GM21723 (cell line): ENCODE measurements around the gene HAPLN2.

Experiments used
- ATAC-seq: cut with Tn5 transposase; IDR thresholded peaks from one replicate; pipeline ENCODE4 v1.9.1; 2021; ENCODE audit warnings: mild to moderate bottlenecking, moderate library complexity; ENCODE audit not compliant: unreplicated experiment

The HAPLN2 gene

DNA sequence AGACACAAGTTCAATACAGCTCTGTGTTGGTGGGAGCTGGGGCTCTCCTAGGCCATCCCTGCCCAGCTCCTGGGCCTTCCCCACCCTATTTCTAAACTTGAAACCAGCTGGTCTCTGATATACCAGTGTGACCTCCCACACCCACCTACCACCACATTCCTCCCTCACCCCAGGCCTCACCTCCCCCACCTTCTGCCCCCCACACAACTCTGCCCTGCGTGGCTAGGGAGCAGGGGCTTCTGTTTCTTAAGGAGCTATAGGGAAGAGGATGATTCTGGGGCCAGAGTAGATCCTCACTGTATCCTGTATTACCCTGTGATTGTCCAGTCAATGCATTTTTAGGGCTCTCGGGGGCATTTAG, 41.5 kb downstream of the HAPLN2 start:
- peak; percentile 12 for ATAC-seq

DNA sequence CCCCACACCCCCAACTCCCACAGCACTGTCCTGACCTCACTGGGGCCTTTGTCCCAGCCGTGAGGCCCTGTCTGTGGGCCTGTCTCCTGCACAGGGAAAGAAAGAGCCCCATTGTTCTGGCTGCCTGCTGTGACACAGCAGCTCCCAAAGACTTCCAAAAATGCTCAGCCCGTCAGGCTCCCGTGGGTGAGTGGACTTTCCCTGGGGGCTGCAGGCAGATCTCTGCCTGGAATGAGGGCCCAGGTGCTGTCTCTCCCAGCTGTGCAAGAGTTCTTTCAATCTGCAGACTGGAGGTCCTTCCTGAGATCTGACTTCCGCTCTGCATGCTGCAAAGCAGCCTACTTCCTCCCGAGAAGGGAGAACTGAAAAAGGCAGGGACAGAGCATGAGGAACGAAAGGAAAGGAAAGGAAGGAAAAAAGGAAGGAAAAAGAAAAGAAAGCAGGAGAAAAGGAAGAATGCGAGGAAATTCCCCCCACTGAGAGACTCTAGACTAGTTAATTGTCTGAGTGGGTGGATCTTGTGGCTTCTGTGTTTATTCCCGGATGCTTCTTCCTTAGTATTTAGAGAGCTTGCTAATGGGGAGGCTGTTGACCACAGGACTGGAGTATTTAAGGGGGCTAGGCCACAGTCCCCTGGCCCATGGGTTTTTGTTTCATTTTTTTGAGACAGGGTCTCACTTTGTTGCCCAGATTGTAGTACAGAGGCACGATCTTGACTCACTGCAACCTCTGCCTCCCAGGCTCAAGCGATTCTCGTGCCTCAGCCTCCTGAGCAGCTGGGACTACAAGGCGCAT, 43.0 kb downstream of the HAPLN2 start:
- ATAC-seq, result no peak

DNA sequence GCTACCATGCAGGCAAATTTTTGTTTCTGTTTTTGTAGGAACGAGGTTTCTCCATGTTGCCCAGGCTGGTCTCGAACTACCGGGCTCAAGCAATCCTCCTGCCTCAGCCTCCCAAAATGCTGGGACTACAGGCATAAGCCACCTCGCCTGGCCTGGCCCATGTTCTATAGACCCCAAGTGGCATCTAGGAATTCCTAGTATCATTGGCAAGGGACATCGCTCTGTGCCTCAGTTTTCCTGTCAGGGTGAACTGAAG, 43.5 kb downstream of the HAPLN2 start:
- no peak for ATAC-seq

DNA sequence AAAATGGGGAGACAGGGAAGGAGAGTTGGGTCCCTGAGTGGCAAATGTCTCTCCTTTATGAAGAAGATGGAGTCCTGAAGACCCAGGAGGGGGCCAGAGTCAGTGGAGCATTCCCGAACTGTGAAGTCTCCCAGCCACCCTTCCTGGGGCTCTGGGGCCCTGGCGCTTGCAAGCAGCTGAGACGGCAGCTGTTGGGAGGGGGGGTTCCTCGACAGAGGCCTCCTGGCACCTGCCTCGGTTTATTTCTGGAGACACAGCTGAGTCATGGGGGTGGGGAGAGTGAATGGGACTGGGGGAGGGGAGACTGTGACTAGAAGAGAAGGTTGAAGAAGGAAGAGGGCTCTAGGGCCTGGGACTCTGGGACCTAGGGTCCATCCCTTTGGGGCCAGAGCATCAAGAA, 44.0 kb downstream of the HAPLN2 start:
- no peak for ATAC-seq

DNA sequence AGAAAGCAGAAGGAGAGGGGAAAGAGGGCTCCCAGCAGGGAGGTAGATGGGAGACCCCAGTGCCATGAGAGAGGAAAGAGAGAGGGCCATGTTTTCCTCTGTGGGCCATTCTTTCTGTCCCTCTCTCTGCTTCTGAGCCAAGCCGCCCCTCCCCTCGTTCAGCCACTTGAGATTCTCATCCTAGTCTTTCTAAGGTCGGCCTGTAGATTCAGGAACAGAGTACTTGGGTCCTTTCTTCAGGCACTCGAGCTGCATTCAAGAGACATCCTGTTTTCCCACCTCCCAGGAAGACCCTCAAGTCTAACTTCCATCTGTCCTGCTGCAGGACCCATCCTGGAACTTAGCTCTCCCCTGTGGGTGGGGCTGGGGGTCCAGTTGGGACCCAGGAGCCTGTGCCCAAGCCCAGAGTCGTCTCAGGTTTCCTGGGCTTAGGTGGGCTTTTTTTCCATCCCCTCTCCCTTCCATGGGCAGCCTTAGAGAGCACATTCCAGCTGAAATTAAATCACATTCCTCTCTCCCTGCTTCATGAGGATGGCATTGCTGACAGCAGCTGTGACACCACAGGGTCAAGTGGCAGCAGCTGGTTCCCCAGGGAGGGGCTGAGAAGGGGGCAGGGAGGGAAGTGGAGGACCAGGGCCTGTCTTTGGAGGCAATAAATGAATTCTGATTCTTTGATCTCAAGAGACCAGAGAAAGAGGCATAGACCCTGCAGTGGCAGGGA, 45.0 kb downstream of the HAPLN2 start:
- ATAC-seq, result no peak

DNA sequence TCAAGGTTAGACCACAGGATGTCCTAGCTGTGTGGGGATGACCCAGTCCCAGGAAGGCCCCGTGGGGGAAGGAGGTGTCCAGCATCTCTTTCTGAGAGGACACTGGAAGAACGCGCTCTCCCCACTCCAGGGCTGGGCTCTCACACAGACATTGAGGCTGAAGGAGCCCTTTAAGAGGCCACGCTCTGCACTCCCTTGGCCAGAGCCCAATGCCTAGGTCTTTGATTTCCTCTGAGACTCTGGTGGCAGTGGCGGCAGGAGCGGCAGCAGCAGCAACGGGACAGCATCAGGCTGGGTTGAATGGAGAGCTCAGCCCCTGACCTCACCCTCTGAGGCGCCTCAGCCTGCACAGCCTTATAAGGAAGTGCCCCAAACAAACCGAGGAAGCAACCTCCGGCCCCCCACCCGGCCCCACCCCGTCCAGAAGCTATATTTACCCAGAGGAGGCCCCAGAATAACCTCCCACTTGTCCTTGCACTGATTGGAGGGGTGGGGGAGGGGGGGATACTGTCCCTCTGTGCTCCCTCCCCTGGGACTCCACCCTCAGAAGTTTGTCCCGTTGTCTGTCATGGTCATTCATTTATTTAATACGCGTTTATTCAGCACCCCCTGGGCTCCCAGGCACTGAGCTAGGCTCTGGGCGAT, 45.7 kb downstream of the HAPLN2 start:
- ATAC-seq, result no peak

DNA sequence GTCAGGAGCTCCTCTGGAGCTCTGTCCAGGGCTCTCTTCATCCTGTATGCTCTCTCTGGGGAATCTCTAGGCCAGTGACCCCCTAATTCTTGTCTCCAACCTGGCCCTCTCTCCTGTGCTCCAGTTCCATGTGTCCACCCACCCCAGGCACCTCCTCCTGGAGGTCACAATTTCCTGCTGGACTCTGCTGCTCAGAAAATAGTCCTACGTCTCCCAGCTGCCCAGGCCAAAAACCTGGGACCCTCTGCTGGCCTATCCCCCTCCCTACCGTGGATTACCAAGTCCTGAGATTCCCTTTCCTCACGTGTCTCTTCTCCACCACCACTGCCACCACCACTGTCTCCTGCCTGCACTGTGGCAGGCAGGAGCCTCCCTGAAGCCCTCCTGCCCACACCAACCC, 46.3 kb downstream of the HAPLN2 start:
- ATAC-seq, result no peak

DNA sequence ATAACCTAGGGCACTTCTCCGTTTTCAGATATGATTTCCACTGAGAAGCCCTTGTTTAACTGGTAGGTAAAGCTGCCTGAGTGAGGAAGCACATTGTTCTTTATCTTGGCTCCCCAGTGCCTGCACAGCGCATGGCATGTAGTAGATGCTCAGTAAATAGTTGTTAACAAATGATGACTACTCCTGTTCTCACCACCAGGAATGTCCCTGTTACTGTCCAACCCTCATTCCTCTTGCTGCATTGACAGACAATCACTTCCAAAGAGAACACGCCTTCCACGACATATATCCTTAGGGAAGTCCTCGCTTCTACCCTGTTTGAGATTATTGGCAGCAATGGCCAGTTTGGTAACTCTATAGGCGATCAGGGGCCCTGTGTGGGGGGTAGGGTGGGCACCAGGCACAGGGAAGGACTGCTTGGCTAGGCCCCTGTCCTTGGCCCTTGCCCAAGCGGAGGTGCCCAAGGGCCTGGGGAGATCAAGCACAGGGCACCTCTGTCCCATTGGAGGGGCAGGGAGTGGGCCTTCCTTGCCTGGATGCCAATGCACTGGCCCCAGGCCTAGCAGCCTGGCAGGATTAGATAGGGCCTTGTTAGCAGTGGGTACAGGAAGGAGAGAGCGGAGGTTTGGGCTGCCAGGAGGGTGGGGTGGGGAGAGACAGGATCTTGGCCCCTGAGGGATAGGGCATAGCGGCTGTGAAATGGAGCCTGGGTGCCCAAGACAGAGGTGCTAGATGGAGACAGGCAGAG, 47.8 kb downstream of the HAPLN2 start:
- no peak for ATAC-seq

DNA sequence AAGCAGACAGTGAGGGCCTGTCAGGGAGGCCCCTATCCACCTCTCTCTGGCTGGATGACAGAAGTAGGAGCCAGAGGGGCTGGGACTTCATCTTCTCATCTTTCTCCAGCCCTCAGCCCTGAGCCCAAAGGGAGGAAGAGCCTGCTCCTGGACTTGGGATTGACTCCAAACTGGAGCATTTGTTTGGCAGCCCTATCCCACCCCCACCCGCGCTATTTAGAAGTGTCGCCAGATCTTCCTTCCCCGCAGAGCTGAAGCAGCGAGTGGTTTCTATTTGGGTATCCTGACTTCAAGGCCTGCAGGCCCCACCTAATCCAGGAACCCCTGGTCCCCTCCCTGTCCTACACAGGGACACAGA, 48.4 kb downstream of the HAPLN2 start:
- ATAC-seq, result no peak

DNA sequence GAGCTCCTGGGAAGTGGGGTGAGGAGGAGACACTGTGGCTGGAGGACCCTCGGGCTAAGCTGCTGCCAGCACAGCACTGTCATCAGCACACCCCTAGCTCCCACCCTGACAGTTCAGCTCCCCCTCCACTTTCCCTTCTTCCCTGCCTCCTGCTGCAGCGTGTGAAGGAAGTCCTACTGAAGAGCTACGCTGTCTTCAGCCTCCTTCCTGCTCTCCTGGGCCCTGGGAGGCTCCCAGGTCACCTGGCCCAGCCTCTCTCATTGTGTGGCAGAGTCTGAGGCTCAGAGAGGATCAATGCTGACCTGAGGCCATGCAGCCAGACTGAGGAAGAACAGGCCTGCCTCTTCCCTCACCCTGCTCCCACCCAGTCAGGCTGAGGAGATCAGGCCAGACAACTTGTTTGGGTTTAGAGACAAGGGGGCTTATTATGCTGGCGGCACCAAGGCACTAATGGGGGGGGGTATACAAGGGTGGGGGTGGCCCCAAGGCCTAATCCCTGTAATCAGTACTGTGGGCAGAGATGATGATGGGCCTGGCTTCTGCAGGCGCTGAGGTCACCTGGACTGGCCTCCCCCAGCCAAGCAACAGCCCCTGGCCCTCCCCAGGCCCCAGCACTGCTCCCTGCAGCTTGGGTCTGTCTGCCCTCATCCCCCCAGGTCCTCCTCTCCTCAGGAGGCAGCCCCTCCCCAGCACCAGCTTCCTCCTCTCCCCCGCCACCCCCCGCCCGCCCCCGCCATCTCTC, 48.9 kb downstream of the HAPLN2 start:
- no peak for ATAC-seq

DNA sequence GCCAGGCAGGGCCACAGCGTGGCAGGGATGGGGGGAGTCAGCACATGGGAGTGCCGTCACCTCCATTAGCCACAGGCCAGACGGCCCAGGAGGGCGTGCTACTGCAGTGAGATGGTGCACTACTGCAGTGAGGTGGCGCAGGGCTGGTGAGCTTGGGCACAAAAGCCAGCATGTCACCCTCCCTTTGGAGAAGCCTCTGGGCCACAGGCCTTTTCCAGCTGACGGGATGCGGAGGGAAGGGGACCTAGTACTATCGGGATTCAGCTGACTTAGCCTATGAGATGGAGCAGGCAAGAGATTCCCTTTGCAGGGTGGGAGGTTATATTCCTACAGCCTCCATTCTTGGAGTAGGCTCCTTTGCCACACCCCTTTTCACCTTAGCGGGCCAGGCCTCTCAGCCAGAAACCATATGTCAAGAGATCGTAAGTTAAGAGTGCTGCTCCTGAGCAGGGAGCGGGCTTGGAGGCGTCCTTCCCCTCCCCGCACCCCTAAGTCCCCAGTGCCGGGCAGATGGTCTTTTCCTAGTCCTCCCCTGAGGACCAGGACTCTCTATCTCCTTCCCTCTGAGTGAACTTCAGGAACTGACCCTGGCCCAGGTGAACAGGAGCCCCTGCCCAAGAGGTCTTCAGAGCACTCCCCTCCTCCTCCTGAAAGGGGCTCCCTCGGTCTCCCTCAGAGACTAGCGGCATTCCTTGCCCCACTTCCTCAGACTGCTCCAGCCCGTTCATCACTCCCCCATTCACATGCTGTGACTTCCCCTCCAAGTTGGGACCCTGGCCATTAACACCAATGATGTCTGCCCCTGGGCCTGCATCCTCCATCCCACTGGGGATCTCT, 49.8 kb downstream of the HAPLN2 start:
- ATAC-seq, result no peak

DNA sequence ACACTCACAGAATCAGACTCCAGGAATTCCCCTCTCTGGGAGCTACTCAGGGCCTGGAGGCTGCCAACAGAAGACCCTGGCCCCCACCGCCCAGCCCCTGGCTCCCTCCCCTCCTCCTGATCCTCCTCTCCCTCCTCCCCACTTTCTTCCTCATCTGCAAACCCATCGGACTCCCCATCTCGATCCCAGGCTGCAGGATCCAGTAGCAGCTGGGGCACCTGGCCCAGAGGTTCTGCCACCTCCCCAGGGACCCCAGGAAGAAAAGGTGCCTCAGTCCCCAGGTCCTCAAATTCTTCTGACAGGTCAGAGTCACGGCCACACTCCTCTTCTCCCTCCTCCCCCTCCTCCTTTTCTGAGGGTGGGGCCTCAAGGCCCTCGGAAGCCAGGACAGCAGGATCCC, 50.6 kb downstream of the HAPLN2 start:
- no peak for ATAC-seq

DNA sequence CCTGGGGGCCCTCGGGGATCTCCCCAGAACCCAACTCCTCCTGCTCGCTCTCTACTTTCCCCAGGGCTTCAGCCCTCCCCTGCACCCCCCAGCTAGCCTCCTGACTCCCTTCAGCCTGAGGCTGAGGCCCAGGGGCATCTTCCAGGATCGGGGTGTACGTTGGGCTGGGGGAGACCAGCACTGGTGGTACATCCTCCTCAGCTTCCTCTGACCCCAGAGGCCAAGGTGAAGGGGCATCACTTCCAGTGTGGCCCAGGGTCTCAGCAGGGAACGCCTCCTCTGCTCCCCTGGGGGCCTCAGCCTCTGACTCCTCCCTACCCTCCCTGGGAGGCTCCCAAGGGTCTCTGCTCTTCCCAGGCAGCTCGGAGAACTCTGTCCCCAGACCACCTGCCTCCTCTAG, 51.1 kb downstream of the HAPLN2 start:
- ATAC-seq, result no peak

DNA sequence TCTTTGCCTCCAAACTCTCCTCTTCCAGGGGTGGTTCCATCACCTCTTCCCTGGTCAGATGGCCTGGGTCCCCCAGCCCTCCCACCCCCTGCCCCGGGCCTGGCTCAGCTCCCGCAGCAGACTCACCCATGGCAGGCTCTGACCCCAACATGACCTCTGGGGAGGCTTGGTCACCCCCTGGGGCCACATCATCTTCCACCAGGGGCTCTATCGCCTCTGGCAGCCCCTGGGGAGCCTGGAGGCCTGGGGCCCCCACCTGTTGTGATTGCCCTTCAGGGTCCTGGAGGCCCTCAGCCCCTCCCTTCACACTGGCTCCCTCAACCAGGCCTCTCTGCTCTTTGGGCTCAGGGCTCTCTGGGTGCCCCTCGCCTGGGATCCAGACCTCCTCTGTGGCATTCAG, 51.6 kb downstream of the HAPLN2 start:
- ATAC-seq, result no peak

DNA sequence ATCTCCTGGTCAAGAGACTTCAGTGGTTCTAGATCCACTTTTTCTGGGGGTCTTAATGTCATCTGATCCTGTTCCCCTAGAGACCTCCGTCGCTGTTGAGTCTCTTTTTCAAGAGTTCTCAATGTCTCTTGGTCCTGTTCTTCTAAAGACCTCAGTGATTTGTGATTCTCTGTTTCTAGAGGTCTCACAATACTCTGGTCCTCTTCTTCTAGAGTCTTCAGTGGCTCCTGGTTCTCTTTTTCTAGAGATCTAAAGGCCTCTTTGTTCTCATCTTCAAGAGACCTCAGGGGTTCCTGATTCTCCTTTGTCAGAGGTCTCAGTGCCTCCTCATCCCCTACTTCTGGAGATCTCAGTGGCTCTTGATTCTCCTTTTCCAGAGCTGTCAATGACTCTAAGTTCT, 52.6 kb downstream of the HAPLN2 start:
- ATAC-seq, result no peak

DNA sequence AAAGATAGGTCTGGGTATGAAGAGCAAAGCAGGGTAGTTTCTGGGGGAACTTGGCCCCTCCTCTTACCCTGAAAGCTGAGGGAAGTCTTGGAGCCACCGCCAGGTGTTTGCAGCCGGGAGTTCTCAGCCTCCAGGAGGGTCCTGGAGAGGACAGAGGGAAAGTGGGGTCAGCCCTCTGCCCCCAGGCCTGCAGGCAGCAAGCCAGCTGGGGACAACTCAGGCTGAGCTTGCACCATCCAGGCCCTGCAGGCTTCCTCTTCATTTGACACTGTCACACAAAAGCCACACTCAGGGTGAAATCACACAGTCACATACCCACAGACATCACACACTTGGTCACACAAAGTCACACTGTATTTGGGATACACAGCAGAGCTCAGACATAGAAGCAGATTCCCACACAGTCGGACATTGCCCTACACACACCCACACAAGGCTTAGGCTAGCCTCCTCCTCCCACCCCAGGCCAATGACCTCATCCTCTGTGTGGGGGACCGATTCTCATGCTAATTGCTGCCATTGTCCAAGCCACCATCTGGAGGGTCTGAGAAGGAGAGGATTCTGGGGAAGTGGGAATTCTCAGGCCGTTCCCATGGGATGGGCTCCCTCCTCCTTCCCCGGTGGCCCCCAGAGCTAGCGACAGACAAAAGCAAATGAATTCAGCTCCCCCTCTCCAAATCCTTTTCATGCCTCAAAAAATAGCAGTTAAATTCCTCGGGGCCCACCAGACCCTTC, 54.3 kb downstream of the HAPLN2 start:
- ATAC-seq, result no peak
